CD4-positive, alpha-beta memory T cell (primary cell): Measurements from ENCODE around the gene C1QTNF4. TPM values are rescaled to one million over a fixed set of nuclear protein-coding genes. Genes with fewer than 3 reads are reported as not detected.

ENCODE experiments used
- CTCF ChIA-PET: fragments of 350-600 bp; sonication (Branson Sonifier 250); formaldehyde crosslinking; loops from one replicate; lab custom pipeline; 2021; ENCODE audit warnings: inconsistent platforms; ENCODE audit not compliant: partially characterized antibody; lab: Charles Lee
- POLR2A ChIA-PET: fragments of 350-600 bp; sonication (Branson Sonifier 250); formaldehyde crosslinking; loops from one replicate; lab custom pipeline; 2021; ENCODE audit not compliant: partially characterized antibody; lab: Charles Lee
- DNase-seq, 5 donors: peaks; one replicate each; pipeline versions ENCODE4 v3.0.0 to v3.0.0-alpha.2; 2020 to 2022; ENCODE audit warnings: mixed read lengths in 1 of 5
- H3K27ac ChIP-seq: one replicate; pipeline ENCODE4 v1.7.0; 2013; ENCODE audit warnings: low read depth, low read length
- H3K27me3 ChIP-seq: 2 replicates; pipeline ENCODE4 v1.7.0; 2013; ENCODE audit warnings: mild to moderate bottlenecking, low read length, moderate library complexity; ENCODE audit not compliant: insufficient read depth
- H3K36me3 ChIP-seq: 2 replicates; pipeline ENCODE4 v1.7.0; 2013; ENCODE audit warnings: mild to moderate bottlenecking, low read length, moderate library complexity; ENCODE audit not compliant: insufficient read depth
- H3K4me1 ChIP-seq: 2 replicates; pipeline ENCODE4 v1.7.0; 2013; ENCODE audit warnings: mild to moderate bottlenecking, low read length, moderate library complexity; ENCODE audit not compliant: insufficient read depth
- H3K4me3 ChIP-seq, 2 donors: one replicate each; pipeline ENCODE4 v1.7.0; 2013; ENCODE audit warnings: low read length in 2 of 2, mild to moderate bottlenecking in 1 of 2
- H3K9me3 ChIP-seq, 2 donors: one replicate each; pipeline ENCODE4 v1.7.0; 2013; ENCODE audit warnings: low read length in 2 of 2, control low read depth in 1 of 2; ENCODE audit not compliant: control insufficient read depth in 1 of 2
- H3K27ac Mint-ChIP-seq, 7 donors: one replicate each; pipeline ENCODE4 v1.8.0; 2020 to 2021; ENCODE audit warnings: mixed read lengths in 7 of 7, mild to moderate bottlenecking in 6 of 7, inconsistent platforms in 3 of 7, moderate library complexity in 3 of 7
- H3K27me3 Mint-ChIP-seq, 2 donors: one replicate each; pipeline ENCODE4 v1.8.0; 2020 to 2021; ENCODE audit warnings: mixed read lengths in 2 of 2
- H3K36me3 Mint-ChIP-seq, 2 donors: one replicate each; pipeline ENCODE4 v1.8.0; 2020 to 2021; ENCODE audit warnings: mixed read lengths in 2 of 2, inconsistent platforms in 1 of 2, mild to moderate bottlenecking in 1 of 2
- H3K4me1 Mint-ChIP-seq, 4 donors: one replicate each; pipeline ENCODE4 v1.8.0; 2020 to 2021; ENCODE audit warnings: mixed read lengths in 4 of 4, mild to moderate bottlenecking in 1 of 4
- H3K4me3 Mint-ChIP-seq, 8 donors: one replicate each; pipeline ENCODE4 v1.8.0; 2020 to 2021; ENCODE audit warnings: mixed read lengths in 8 of 8, mild to moderate bottlenecking in 7 of 8, moderate library complexity in 6 of 8, inconsistent platforms in 3 of 8
- H3K9me3 Mint-ChIP-seq, 8 donors: one replicate each; pipeline ENCODE4 v1.8.0; 2020 to 2021; ENCODE audit warnings: mixed read lengths in 8 of 8, mild to moderate bottlenecking in 5 of 8, inconsistent platforms in 3 of 8, moderate library complexity in 1 of 8
- intact Hi-C: fragments of 100-400 bp; cut with micrococcal nuclease; formaldehyde crosslinking; loops from one replicate; pipeline ENCODE4 v1.15.1; 2023
- polyA plus RNA-seq, 2 donors: library from polyadenylated mRNA; unstranded; fragments of 300-500 nt; fragmentation: Illumina TruSeq; gene quantifications; one replicate each; pipeline ENCODE4 v1.2.3, GENCODE V29; 2021
- total RNA-seq, 2 experiments: library from RNA; stranded (reverse); gene quantifications; one replicate each; pipeline ENCODE4 v1.2.3, GENCODE V29; 2021

Gene C1QTNF4
- total and polyA plus RNA-seq, 4 experiments from 2014 or later = 0.44 to 0.61 TPM; not detected in 2

DNA sequence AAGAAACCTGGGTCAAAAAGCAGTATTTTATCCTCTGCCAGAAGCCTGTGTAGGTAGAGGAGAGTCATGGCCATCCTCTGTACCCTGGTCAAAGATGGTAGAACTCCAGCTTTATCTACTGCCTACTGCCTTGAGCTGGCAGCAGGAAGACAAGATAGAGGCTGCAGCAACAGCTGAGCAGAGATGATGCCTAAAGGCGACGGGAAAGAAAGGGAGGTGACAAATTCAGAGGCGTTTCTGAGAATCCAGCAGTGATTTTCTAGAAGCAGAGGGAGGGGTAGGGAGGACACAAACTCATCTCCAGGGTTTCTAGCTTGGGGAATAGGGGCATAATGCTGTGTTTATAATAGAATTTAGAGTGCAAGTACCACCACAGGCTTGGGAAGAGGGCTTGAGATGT is 15.5 kb upstream of the C1QTNF4 start:
- Mint-ChIP-seq H3K27me3 (no peaks in the 10 kb centered on the region), H3K27ac (no peak overlapping the region), H3K36me3 (peaks cover 6 to 9% of the 10 kb centered on the region in 2 donors), H3K9me3 (no peaks in the 10 kb centered on the region), H3K4me1 (peaks cover 0 to 1% (median 0%) of the 10 kb centered on the region in 4 donors), H3K4me3 (no peak overlapping the region)
- CTCF ChIA-PET = interaction anchor here (0.7 kb wide), 1 partner anchor 423 kb away, joined by 3 read pairs; no protein-coding TSS in a partner anchor
- Histone ChIP-seq H3K4me3 (no peak overlapping the region), H3K27me3 (no peaks in the 10 kb centered on the region), H3K4me1 (no peaks in the 10 kb centered on the region), H3K36me3 (no peaks in the 10 kb centered on the region), H3K27ac (no peak overlapping the region), H3K9me3 (no peaks in the 10 kb centered on the region)
- POLR2A ChIA-PET = no interaction called here
- DNase-seq = no peak
- intact Hi-C loops = no loop called here

- Mint-ChIP-seq H3K4me1 (peaks cover 0 to 1% (median 0%) of the 10 kb centered on the region in 4 donors), H3K36me3 (peaks cover 6% of the 10 kb centered on the region in 2 donors), H3K27me3 (no peaks in the 10 kb centered on the region), H3K27ac (no peak overlapping the region), H3K4me3 (no peak overlapping the region), H3K9me3 (no peaks in the 10 kb centered on the region)
- H3K27ac ChIP-seq = no peak overlapping the region
- no peaks in the 10 kb centered on the region for H3K27me3 ChIP-seq
- H3K4me1 ChIP-seq = no peaks in the 10 kb centered on the region
- ChIA-PET POLR2A (no interaction called here), CTCF (no interaction called here)
- no peaks in the 10 kb centered on the region for H3K9me3 ChIP-seq
- intact Hi-C loops = no loop called here
- no peaks in the 10 kb centered on the region for H3K36me3 ChIP-seq
- no peak overlapping the region for H3K4me3 ChIP-seq
- DNase-seq = no peak
Measured at GRCh38 chr11:47607380-47607779, 13.2 kb upstream of the C1QTNF4 start.

GRCh38 chr11:47606731-47607130 is 12.5 kb upstream of the C1QTNF4 start:
- Histone ChIP-seq H3K27ac (no peak overlapping the region), H3K9me3 (no peaks in the 10 kb centered on the region), H3K4me3 (no peak overlapping the region), H3K27me3 (no peaks in the 10 kb centered on the region), H3K4me1 (no peaks in the 10 kb centered on the region), H3K36me3 (no peaks in the 10 kb centered on the region)
- Mint-ChIP-seq H3K36me3 (peaks cover 6% of the 10 kb centered on the region in 2 donors), H3K9me3 (no peaks in the 10 kb centered on the region), H3K27me3 (no peaks in the 10 kb centered on the region), H3K4me1 (peaks cover 0 to 1% (median 0%) of the 10 kb centered on the region in 4 donors), H3K27ac (peak overlapping the region in 1 of 7 donors; percentile 48), H3K4me3 (no peak overlapping the region)
- intact Hi-C loops = no loop called here
- no peak for DNase-seq
- ChIA-PET POLR2A (no interaction called here), CTCF (interaction anchor here (1.4 kb wide), 1 partner anchor 10 kb away, joined by 4 read pairs; no protein-coding TSS in a partner anchor)

GRCh38 chr11:47605921-47606320 is 11.7 kb upstream of the C1QTNF4 start:
- POLR2A ChIA-PET = no interaction called here
- no peaks in the 10 kb centered on the region for H3K27me3 ChIP-seq
- CTCF ChIA-PET = interaction anchor here (1.4 kb wide), 1 partner anchor 11 kb away, joined by 4 read pairs; no protein-coding TSS in a partner anchor
- H3K9me3 ChIP-seq = no peaks in the 10 kb centered on the region
- no peak overlapping the region for H3K4me3 Mint-ChIP-seq
- intact Hi-C loops = no loop called here
- H3K4me1 Mint-ChIP-seq = peaks cover 0 to 1% (median 0%) of the 10 kb centered on the region in 4 donors
- H3K36me3 ChIP-seq = no peaks in the 10 kb centered on the region
- no peaks in the 10 kb centered on the region for H3K27me3 Mint-ChIP-seq
- no peak for DNase-seq
- no peak overlapping the region for H3K4me3 ChIP-seq
- peaks cover 3 to 6% of the 10 kb centered on the region in 2 donors for H3K36me3 Mint-ChIP-seq
- H3K4me1 ChIP-seq = no peaks in the 10 kb centered on the region
- no peak overlapping the region for H3K27ac ChIP-seq
- no peak overlapping the region for H3K27ac Mint-ChIP-seq
- H3K9me3 Mint-ChIP-seq = peaks cover 0 to 2% (median 0%) of the 10 kb centered on the region in 8 donors

DNA sequence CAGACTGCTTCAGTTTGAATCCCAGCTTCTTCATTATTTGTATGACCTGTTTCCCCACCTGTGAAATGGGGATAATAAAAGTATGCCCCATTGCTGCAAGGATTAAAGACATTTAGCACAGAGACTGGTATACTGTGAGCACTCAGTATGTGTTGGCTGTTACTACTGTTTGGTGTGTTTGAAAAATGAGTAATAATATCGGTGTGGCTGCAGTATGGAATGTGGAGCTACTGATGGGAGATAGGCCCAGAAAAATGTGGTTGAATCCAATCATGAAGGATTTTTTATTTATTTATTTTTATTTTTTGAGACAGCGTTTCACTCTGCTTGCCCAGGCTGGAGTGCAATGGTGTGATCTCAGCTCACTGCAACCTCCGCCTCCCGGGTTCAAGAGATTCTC is 9.1 kb upstream of the C1QTNF4 start:
- H3K27me3 Mint-ChIP-seq = peaks cover 0 to 1% of the 10 kb centered on the region in 2 donors
- H3K27ac ChIP-seq = no peak overlapping the region
- peaks cover 0 to 2% (median 0%) of the 10 kb centered on the region in 8 donors for H3K9me3 Mint-ChIP-seq
- H3K4me1 ChIP-seq = no peaks in the 10 kb centered on the region
- H3K9me3 ChIP-seq = no peaks in the 10 kb centered on the region
- no peak for DNase-seq
- H3K27me3 ChIP-seq = no peaks in the 10 kb centered on the region
- H3K4me3 ChIP-seq = no peak overlapping the region
- intact Hi-C loops = no loop called here
- POLR2A ChIA-PET = no interaction called here
- peaks cover 0 to 11% of the 10 kb centered on the region in 2 donors for H3K36me3 Mint-ChIP-seq
- H3K4me3 Mint-ChIP-seq = no peak overlapping the region
- H3K27ac Mint-ChIP-seq = no peak overlapping the region
- H3K4me1 Mint-ChIP-seq = peaks cover 0 to 1% (median 0%) of the 10 kb centered on the region in 4 donors
- CTCF ChIA-PET = no interaction called here
- H3K36me3 ChIP-seq = no peaks in the 10 kb centered on the region

- Mint-ChIP-seq H3K4me3 (no peak overlapping the region), H3K27me3 (peaks cover 4 to 11% of the 10 kb centered on the region in 2 donors), H3K4me1 (no peaks in the 10 kb centered on the region), H3K9me3 (peaks cover 0 to 2% (median 0%) of the 10 kb centered on the region in 8 donors), H3K36me3 (peaks cover 0 to 5% of the 10 kb centered on the region in 2 donors), H3K27ac (no peak overlapping the region)
- Histone ChIP-seq H3K9me3 (no peaks in the 10 kb centered on the region), H3K4me1 (no peaks in the 10 kb centered on the region), H3K27me3 (peaks cover 1% of the 10 kb centered on the region), H3K36me3 (no peaks in the 10 kb centered on the region), H3K4me3 (no peak overlapping the region), H3K27ac (no peak overlapping the region)
- ChIA-PET CTCF (no interaction called here), POLR2A (no interaction called here)
- no peak for DNase-seq
- intact Hi-C loops = no loop called here
Measured at GRCh38 chr11:47599902-47600301, 5.7 kb upstream of the C1QTNF4 start.

DNA sequence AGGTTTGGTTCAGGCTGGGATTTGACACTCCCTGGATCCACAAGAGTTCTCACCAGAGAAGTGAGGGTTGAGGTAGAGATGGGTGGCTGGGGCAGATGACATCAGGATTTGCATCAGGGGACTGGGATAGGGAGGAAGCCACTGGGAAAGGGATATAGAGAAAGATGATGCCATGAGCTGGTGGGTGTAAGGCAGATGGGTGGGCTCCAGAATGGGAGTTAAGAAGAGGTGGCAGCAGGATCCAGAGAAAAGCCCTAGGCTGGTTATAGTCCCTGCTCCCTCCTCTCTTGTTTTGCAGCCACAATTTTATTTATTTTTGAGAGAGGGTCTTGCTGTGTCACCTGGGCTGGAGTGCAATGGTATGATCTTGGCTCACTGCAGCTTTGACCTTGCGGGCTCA is 1.8 kb upstream of the C1QTNF4 start:
- Histone ChIP-seq H3K9me3 (no peaks in the 10 kb centered on the region), H3K4me3 (no peak overlapping the region), H3K27ac (no peak overlapping the region), H3K4me1 (peaks cover 5% of the 10 kb centered on the region), H3K27me3 (peaks cover 25% of the 10 kb centered on the region), H3K36me3 (no peaks in the 10 kb centered on the region)
- ChIA-PET POLR2A (no interaction called here), CTCF (no interaction called here)
- Mint-ChIP-seq H3K9me3 (no peaks in the 10 kb centered on the region), H3K27ac (no peak overlapping the region), H3K4me3 (no peak overlapping the region), H3K36me3 (peaks cover 0 to 5% of the 10 kb centered on the region in 2 donors), H3K4me1 (peaks cover 0 to 7% (median under 1%) of the 10 kb centered on the region in 4 donors), H3K27me3 (peaks cover 16 to 30% of the 10 kb centered on the region in 2 donors)
- intact Hi-C loops = no loop called here
- no peak for DNase-seq
